ENCODE data around the gene TEX28. TPM values are rescaled to one million over a fixed set of nuclear protein-coding genes. Genes with fewer than 3 reads are reported as not detected.
"Not testable (repeated sequence)": the region's sequence is repeated elsewhere in the genome, so short reads cannot be mapped to it uniquely, and the experiment has no call there.

The TEX28 gene
- total and polyA plus RNA-seq, 2 donors: not detected

- DNase-seq (ENCODE audit: extremely low spot score); H3K4me3 ChIP-seq (ENCODE audit: low read depth, low read length); H3K4me1 ChIP-seq (ENCODE audit: insufficient read depth); H3K36me3 ChIP-seq (ENCODE audit: insufficient read depth); H3K27ac ChIP-seq (ENCODE audit: low read depth): not testable (repeated sequence)
- no CpG with 5 or more reads among the region's 17 CpGs for WGBS
Measured at GRCh38 chrX:154247377-154248045, 47.4 kb downstream of the TEX28 start.

GRCh38 chrX:154239982-154240503, 54.9 kb downstream of the TEX28 start:
- not testable (repeated sequence) for H3K4me1 ChIP-seq (ENCODE audit: insufficient read depth); DNase-seq (ENCODE audit: extremely low spot score); H3K4me3 ChIP-seq (ENCODE audit: low read depth, low read length); H3K36me3 ChIP-seq (ENCODE audit: insufficient read depth); H3K27ac ChIP-seq (ENCODE audit: low read depth)
- 87% methylated on average over 6 of the region's 8 CpGs for WGBS

GRCh38 chrX:154238939-154239559, 55.9 kb downstream of the TEX28 start:
- not testable (repeated sequence) for H3K4me1 ChIP-seq (ENCODE audit: insufficient read depth); DNase-seq (ENCODE audit: extremely low spot score); H3K27ac ChIP-seq (ENCODE audit: low read depth); H3K4me3 ChIP-seq (ENCODE audit: low read depth, low read length); H3K36me3 ChIP-seq (ENCODE audit: insufficient read depth)
- 82% methylated on average over 9 of the region's 11 CpGs for WGBS

- H3K36me3 ChIP-seq (ENCODE audit: insufficient read depth); DNase-seq (ENCODE audit: extremely low spot score); H3K4me3 ChIP-seq (ENCODE audit: low read depth, low read length); H3K27ac ChIP-seq (ENCODE audit: low read depth); H3K4me1 ChIP-seq (ENCODE audit: insufficient read depth): not testable (repeated sequence)
- WGBS: no CpG with 5 or more reads among the region's 16 CpGs
Measured at GRCh38 chrX:154233620-154234019, 61.3 kb downstream of the TEX28 start.

GRCh38 chrX:154231443-154231842, 63.5 kb downstream of the TEX28 start:
- not testable (repeated sequence) for DNase-seq (ENCODE audit: extremely low spot score); H3K36me3 ChIP-seq (ENCODE audit: insufficient read depth); H3K4me1 ChIP-seq (ENCODE audit: insufficient read depth); H3K27ac ChIP-seq (ENCODE audit: low read depth); H3K4me3 ChIP-seq (ENCODE audit: low read depth, low read length)
- no CpG with 5 or more reads among the region's 3 CpGs for WGBS

- H3K4me1 ChIP-seq (ENCODE audit: insufficient read depth); H3K36me3 ChIP-seq (ENCODE audit: insufficient read depth); DNase-seq (ENCODE audit: extremely low spot score); H3K27ac ChIP-seq (ENCODE audit: low read depth); H3K4me3 ChIP-seq (ENCODE audit: low read depth, low read length): not testable (repeated sequence)
- no CpG with 5 or more reads among the region's 9 CpGs for WGBS
Measured at GRCh38 chrX:154226706-154227105, 68.2 kb downstream of the TEX28 start.

GRCh38 chrX:154225292-154225691, 69.6 kb downstream of the TEX28 start:
- WGBS: no CpG with 5 or more reads among the region's 6 CpGs
- DNase-seq (ENCODE audit: extremely low spot score); H3K27ac ChIP-seq (ENCODE audit: low read depth); H3K36me3 ChIP-seq (ENCODE audit: insufficient read depth); H3K4me1 ChIP-seq (ENCODE audit: insufficient read depth); H3K4me3 ChIP-seq (ENCODE audit: low read depth, low read length): not testable (repeated sequence)

Other genes starting within 250 kb of the TEX28 start
- 30.5 TPM for gene MECP2, start 197.4 kb downstream of the TEX28 start, total RNA-seq
- gene MECP2, start 197.4 kb downstream of the TEX28 start, polyA plus RNA-seq: 25.9 TPM
- not detected for gene OPN1LW, start 150.9 kb downstream of the TEX28 start, total RNA-seq
- gene OPN1LW, start 150.9 kb downstream of the TEX28 start, polyA plus RNA-seq: not detected
- gene OPN1MW, start 112.5 kb downstream of the TEX28 start, total RNA-seq: not detected
- not detected for gene OPN1MW, start 112.5 kb downstream of the TEX28 start, polyA plus RNA-seq
- not detected for gene OPN1MW2, start 75.4 kb downstream of the TEX28 start, total RNA-seq
- not detected for gene OPN1MW2, start 75.4 kb downstream of the TEX28 start, polyA plus RNA-seq
- gene OPN1MW3, start 37.5 kb downstream of the TEX28 start, total RNA-seq: not detected
- gene OPN1MW3, start 37.5 kb downstream of the TEX28 start, polyA plus RNA-seq: not detected
- gene TKTL1, start 671 bp upstream of the TEX28 start, total RNA-seq: 0.32 TPM
- gene TKTL1, start 671 bp upstream of the TEX28 start, polyA plus RNA-seq: 0.19 TPM
- 1,306 TPM for gene FLNA, start 79.5 kb upstream of the TEX28 start, total RNA-seq
- 6,054 TPM for gene FLNA, start 79.5 kb upstream of the TEX28 start, polyA plus RNA-seq
- 25.9 TPM for gene EMD, start 84.2 kb upstream of the TEX28 start, total RNA-seq
- 138 TPM for gene EMD, start 84.2 kb upstream of the TEX28 start, polyA plus RNA-seq
- gene RPL10, start 103.3 kb upstream of the TEX28 start, total RNA-seq: 3,691 TPM
- 5,631 TPM for gene RPL10, start 103.3 kb upstream of the TEX28 start, polyA plus RNA-seq
- gene DNASE1L1, start 114.1 kb upstream of the TEX28 start, total RNA-seq: 11.9 TPM
- 22.3 TPM for gene DNASE1L1, start 114.1 kb upstream of the TEX28 start, polyA plus RNA-seq
- 13.4 TPM for gene TAFAZZIN, start 116.4 kb upstream of the TEX28 start, total RNA-seq
- 33.4 TPM for gene TAFAZZIN, start 116.4 kb upstream of the TEX28 start, polyA plus RNA-seq
- gene ATP6AP1, start 133.6 kb upstream of the TEX28 start, total RNA-seq: 25.5 TPM
- 91.8 TPM for gene ATP6AP1, start 133.6 kb upstream of the TEX28 start, polyA plus RNA-seq
- gene GDI1, start 142.0 kb upstream of the TEX28 start, total RNA-seq: 33.0 TPM
- gene GDI1, start 142.0 kb upstream of the TEX28 start, polyA plus RNA-seq: 138 TPM
- gene FAM50A, start 149.0 kb upstream of the TEX28 start, total RNA-seq: 14.9 TPM
- gene FAM50A, start 149.0 kb upstream of the TEX28 start, polyA plus RNA-seq: 81.9 TPM
- gene PLXNA3, start 163.2 kb upstream of the TEX28 start, total RNA-seq: 17.3 TPM
- gene PLXNA3, start 163.2 kb upstream of the TEX28 start, polyA plus RNA-seq: 10.1 TPM
- 7.7 TPM for gene LAGE3, start 184.2 kb upstream of the TEX28 start, total RNA-seq
- gene LAGE3, start 184.2 kb upstream of the TEX28 start, polyA plus RNA-seq: 33.0 TPM
- gene UBL4A, start 191.5 kb upstream of the TEX28 start, total RNA-seq: 20.4 TPM
- 49.9 TPM for gene UBL4A, start 191.5 kb upstream of the TEX28 start, polyA plus RNA-seq
- gene SLC10A3, start 195.5 kb upstream of the TEX28 start, total RNA-seq: 7.9 TPM
- 55.2 TPM for gene SLC10A3, start 195.5 kb upstream of the TEX28 start, polyA plus RNA-seq
- 11.2 TPM for gene FAM3A, start 221.1 kb upstream of the TEX28 start, total RNA-seq
- gene FAM3A, start 221.1 kb upstream of the TEX28 start, polyA plus RNA-seq: 67.8 TPM

All from urinary bladder (tissue), 4 donors.